HG03064 (cell line): ENCODE results near the gene ZNF423.

ENCODE experiments used
- ATAC-seq: cut with Tn5 transposase; IDR thresholded peaks from one replicate; pipeline ENCODE4 v1.9.1; 2021; ENCODE audit warnings: low read depth; ENCODE audit not compliant: unreplicated experiment

Gene ZNF423

GRCh38 chr16:49701789-49702494, 154.0 kb downstream of the ZNF423 start:
- ATAC-seq, result no peak

GRCh38 chr16:49701065-49701685, 154.7 kb downstream of the ZNF423 start:
- ATAC-seq, result no peak

GRCh38 chr16:49700251-49701064, 155.5 kb downstream of the ZNF423 start:
- ATAC-seq, result no peak

- no peak for ATAC-seq
Observed at GRCh38 chr16:49699841-49700175, 156.1 kb downstream of the ZNF423 start.

- no peak for ATAC-seq
Observed at GRCh38 chr16:49698931-49699840, 156.7 kb downstream of the ZNF423 start.

GRCh38 chr16:49698453-49698815, 157.5 kb downstream of the ZNF423 start:
- ATAC-seq, result no peak

GRCh38 chr16:49697631-49698452, 158.1 kb downstream of the ZNF423 start:
- no peak for ATAC-seq

- no peak for ATAC-seq
Observed at GRCh38 chr16:49696414-49697101, 159.4 kb downstream of the ZNF423 start.

- ATAC-seq, result no peak
Observed at GRCh38 chr16:49695782-49696413, 160.0 kb downstream of the ZNF423 start.

GRCh38 chr16:49693445-49693844, 162.5 kb downstream of the ZNF423 start:
- no peak for ATAC-seq

GRCh38 chr16:49690778-49691177, 165.1 kb downstream of the ZNF423 start:
- no peak for ATAC-seq

- no peak for ATAC-seq
Observed at GRCh38 chr16:49688036-49688697, 167.7 kb downstream of the ZNF423 start.

GRCh38 chr16:49687476-49688002, 168.4 kb downstream of the ZNF423 start:
- ATAC-seq, result no peak

- ATAC-seq, result no peak
Observed at GRCh38 chr16:49684696-49685095, 171.2 kb downstream of the ZNF423 start.

- no peak for ATAC-seq
Observed at GRCh38 chr16:49682577-49683165, 173.2 kb downstream of the ZNF423 start.

- ATAC-seq, result no peak
Observed at GRCh38 chr16:49681217-49681883, 174.6 kb downstream of the ZNF423 start.

GRCh38 chr16:49679095-49679494, 176.8 kb downstream of the ZNF423 start:
- ATAC-seq, result no peak
